ENCODE data around the gene ZFAND5.
A peak's percentile ranks its signal among the peaks of the same experiment; 100 is the strongest.

The ZFAND5 gene

DNA sequence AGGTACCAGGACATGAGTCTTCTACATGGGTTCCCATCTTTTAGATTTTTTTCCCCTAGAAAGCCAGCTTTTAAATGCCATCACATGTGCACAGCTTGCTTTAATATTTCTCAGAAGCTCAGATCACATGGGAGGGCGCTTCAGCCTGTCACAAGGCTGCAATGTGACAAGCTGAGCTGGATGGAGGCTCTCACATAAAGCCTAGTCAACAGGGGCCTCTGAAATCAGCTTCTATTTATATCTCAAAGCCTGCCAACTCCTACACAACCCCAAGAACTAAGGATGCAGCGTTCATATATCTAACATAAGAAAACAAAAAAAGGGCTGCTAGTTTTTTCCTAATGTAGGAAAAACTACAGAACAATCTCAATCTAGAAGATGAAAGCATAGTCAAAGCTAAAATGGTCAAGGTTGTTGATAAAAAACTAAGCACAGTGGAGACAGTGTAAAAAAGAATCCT is 2.3 kb downstream of the ZFAND5 start:
- peak; percentile 24 for DNase-seq

DNA sequence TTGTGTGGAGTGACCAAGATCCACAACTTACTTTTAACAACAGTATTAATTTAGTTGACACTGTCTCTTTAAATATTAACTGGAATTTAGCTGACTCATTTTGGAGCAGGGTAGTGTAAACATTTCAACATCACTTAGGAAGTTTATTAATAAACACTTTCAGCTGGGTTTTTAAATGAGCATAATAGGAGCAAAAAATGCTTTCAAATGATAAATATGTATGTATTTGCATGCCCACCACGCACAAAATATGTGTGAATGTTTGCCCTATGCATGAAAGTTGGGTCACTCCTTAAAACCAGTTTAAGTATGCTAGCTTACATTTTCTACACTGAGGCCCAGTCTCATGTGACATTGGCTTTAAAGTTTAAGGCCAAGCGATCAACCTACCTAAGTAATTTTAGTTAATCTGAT is 2.9 kb downstream of the ZFAND5 start:
- DNase-seq: no peak

DNA sequence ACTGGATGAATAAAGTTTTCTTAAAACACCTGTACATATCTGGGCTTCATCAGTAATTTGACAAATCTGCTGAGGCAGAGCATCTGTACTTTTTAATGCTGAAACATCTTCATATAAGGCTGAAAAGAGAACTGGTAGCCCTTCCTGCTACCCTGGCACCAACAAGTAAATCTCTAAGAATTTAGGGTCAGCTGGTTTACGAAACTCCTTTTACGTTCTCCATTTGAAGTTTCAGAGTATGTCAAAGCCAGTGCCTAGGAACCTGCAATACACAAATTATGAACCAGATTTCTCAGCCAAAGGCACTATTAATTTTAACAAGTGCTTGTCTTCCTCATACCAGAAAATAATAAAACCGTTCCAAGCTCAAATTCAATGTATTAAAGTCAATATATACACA is 3.8 kb downstream of the ZFAND5 start:
- no peak for DNase-seq

DNA sequence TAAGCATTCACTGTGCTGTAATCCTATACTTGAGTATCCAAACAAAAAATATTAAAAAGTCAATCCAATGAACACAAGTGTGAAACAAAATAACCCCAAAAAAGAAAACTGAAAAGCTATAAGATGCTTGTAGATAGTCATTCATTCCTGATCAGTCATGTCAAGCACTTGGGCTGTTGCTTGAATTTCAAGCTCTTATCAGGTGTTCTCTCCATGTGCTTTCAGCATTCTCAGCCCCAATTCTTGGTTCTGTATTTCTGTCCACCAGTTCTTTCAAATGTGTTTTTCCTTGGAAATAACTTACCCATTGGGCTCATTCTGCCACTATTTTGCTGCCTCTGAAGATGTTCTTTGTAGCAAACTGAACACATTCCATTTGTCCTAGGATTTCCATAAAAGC is 4.7 kb downstream of the ZFAND5 start:
- DNase-seq: no peak

DNA sequence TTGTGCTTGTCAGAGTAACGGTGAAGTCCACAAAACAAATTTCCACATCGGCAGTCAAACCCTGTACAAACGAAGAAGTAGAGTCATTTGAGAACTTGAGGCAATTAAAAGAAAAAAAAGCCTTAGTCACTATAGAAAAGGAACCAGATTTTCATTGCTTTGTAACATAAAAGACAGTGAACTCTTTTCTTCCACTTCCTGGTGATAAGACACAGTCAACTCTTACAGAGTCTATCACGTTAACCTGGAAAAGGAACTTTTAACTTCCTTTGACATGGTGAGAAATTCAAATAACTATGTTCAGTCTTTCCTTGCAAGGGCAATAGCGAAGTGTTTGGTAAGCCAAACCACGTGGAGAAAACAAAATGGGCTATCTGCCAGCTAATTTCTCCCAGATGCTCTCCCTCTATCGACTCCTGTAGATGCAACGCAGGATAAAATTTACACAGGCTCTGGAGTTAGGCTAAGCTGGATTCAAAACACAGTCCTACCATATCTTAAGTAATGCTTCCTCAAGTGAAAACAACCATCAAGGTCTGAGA is 8.9 kb downstream of the ZFAND5 start:
- DNase-seq: peak; percentile 60

- DNase-seq: no peak
Observed at GRCh38 chr9:72355153-72355552, 9.9 kb downstream of the ZFAND5 start.

- DNase-seq: no peak
Observed at GRCh38 chr9:72354704-72355103, 10.3 kb downstream of the ZFAND5 start.

DNA sequence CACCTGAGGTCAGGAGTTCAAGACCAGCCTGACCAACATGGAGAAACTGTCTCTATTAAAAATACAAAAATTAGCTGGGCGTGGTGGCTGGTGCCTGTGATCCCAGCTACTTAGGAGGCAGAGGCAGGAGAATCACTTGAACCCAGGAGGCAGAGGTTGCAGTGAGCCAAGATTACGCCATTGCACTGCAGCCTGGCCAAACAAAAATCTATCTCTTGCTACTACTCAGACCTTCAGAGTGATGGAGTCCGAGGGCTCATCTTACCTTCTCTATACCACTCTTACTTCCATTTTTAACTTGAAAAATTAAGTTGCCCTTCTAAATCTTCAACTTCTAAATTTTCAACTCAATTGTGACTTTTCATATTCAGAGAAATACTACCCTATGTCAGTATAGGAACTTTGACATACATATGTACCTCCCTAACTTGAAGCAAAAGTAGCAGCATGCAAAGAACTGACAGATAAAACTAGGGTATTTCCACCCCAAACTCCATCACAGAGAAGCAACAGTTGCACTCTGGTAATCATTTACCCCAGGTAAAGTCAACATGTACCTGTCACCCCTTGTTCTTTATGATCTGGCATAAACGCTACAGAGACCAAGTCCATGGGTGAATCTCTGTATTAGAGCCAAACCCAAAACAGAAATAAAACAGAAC is 11.4 kb downstream of the ZFAND5 start:
- DNase-seq: no peak

- DNase-seq: no peak
Observed at GRCh38 chr9:72352911-72353388, 12.1 kb downstream of the ZFAND5 start.

GRCh38 chr9:72351538-72352453 is 13.2 kb downstream of the ZFAND5 start:
- DNase-seq: no peak

DNA sequence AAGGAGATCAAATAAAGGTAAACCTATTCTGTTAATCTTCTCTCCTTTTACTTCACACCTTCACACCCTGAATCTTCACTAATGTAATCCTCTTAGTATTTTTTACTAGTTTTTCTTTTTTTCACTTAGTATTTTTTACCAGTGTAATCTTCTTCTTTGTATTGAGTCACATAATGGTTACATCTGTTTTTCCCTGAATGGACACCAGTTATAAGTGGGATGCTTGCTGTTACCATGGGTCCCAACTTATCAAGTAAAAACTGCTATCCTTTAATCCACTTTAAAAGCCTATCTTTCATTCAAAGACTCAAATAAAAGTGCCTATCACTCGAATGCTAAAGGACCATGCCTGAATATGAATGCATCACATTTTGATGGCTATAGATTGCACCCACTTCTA is 15.1 kb downstream of the ZFAND5 start:
- no peak for DNase-seq

DNA sequence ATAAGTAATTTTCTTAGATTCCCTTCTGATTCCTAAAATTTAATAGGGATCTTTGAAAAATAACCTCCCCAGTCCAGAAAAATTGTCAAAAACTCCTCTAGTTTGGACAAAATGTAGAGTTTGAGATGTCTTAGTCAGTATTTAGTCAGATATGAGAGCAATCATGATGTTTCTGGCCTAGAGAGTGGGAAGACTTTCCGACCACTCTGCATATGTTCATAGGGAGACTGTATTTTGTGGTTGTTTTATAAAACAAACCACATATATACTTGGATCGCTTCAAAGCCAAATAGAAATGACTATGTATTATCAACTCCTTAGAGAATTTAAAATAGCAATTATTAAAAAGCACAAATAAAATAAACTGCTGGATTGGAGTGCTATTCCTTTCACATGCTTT is 15.8 kb downstream of the ZFAND5 start:
- DNase-seq: no peak

DNA sequence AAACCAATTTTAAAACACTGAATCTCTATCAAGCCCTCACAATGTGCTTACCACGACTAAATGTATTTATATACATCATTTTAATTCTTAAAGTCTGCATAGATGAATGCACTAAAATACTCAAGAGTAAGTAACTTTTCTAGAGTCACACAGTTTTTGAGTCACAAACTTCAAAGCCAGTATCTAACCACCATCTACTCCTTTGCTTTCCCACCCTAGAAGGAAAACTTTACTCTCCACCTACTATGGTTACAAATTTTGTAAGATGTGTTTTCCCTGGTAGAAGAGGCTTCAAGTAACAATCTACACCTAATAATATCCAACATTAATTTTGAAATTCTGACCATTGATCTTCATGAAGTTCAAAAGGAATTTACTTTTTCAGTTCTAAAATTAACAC is 18.7 kb downstream of the ZFAND5 start:
- no peak for DNase-seq

DNA sequence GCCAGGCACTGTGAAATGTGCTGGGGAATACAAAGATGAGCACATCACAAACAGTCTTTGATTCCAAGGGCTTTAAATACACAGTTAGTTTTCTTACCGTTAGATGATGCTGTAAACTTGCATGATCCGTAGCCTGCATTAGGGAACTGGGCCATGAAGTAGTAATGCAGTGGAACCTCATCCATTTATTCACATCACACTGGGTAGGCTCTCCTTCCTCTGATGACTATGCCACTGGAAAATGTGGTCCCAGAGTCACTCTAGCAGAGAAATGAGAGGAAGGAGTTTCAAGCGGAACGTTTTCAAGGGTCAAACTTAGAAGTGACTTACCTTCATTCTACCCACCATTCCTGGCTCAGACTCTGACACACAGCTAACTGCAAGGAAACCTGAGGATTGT is 26.4 kb downstream of the ZFAND5 start:
- DNase-seq: no peak

- DNase-seq: no peak
Observed at GRCh38 chr9:72337286-72337685, 27.7 kb downstream of the ZFAND5 start.

GRCh38 chr9:72334658-72335337 is 30.2 kb downstream of the ZFAND5 start:
- no peak for DNase-seq

- DNase-seq: no peak
Observed at GRCh38 chr9:72333709-72334108, 31.3 kb downstream of the ZFAND5 start.

- DNase-seq: no peak
Observed at GRCh38 chr9:72333197-72333596, 31.8 kb downstream of the ZFAND5 start.

- DNase-seq: no peak
Observed at GRCh38 chr9:72332351-72332750, 32.7 kb downstream of the ZFAND5 start.

DNA sequence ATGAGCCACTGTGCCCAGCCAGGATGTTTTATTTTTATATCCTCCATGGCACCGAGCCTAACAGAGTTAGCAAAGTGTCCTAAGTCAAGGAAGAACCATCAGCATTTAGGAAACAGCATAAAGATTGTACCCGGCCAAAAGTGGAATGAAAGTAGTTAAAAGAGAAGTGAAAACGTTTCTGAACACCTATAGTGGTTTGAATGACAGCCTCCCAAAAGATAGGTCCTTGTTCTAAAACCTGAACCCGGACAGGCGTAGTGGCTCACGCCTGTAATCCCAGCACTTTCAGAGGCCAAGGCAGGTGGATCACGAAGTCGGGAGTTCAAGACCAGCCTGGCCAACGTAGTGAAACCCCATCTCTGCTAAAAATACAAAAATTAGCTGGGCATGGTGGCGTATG is 37.4 kb downstream of the ZFAND5 start:
- DNase-seq: no peak

DNA sequence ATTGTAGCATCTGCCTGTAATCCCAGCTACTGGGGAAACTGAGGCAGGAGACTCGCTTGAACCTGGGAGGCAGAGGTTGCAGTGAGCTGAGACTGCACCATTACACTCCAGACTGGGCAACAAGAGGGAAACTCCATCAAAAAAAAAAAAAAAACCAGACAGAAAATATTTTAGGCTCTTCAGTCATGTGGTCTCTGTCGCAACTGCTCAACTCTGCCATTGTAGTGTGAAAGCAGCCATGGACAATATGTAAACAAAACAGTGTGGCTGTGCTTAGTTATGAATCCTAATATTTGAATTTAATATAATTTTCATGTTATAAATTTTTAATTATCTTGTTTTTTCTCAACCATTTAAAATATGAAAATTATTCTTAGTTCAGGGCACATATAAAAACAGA is 38.4 kb downstream of the ZFAND5 start:
- DNase-seq: no peak

DNA sequence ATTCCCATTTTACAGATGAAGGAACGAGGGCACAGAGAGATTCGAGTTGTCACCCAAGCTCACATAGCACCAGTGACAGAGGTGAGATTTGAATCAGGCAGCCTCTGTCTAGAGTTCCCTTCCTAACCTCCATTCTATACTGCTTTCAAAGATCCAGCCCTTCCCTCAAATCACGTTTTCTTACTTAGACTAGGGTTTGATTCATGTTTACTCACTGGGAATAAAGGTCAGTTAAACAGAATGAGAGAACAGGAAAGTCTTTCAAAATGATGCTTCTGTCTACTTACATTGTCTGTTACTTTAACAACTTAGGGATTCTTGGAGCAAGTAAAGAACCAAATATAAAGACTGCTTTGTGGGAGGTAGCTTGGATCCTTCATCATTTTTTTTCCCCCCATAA is 40.0 kb downstream of the ZFAND5 start:
- DNase-seq: no peak

GRCh38 chr9:72322678-72323077 is 42.3 kb downstream of the ZFAND5 start:
- no peak for DNase-seq

All from NCI-H1694 (cell line).